ENCODE results near the gene PDGFRA.

Gene PDGFRA

GRCh38 chr4:54290980-54291379 lies 61.9 kb downstream of the PDGFRA start:
- Histone ChIP-seq H3K4me1 (ENCODE audit: control insufficient read depth, insufficient read depth, low read length) (no peaks in the 10 kb centered on the region), H3K4me3 (ENCODE audit: low read depth, low read length) (no peak overlapping the region), H3K36me3 (ENCODE audit: control insufficient read depth in 2 of 2, insufficient read depth in 1 of 2, low read length in 2 of 2) (no peaks in the 10 kb centered on the region), H3K9me3 (ENCODE audit: control insufficient read depth, insufficient read depth, low read depth, low read length) (no peaks in the 10 kb centered on the region), H3K27ac (ENCODE audit: extremely low read depth, low read depth, low read length) (no peak overlapping the region)
- ChIA-PET CTCF (no interaction called here), POLR2A (no interaction called here)
- no peak for TF ChIP-seq ZNF169 (tag by site-specific recombination; IDR thresholded peaks at IDR 0.05)
- no peak for TF ChIP-seq ZNF112 (tag by site-specific recombination; IDR thresholded peaks at IDR 0.05)
- TF ChIP-seq ZNF174 (tag by site-specific recombination; IDR thresholded peaks at IDR 0.05): no peak
- TF ChIP-seq, protein P1, sequence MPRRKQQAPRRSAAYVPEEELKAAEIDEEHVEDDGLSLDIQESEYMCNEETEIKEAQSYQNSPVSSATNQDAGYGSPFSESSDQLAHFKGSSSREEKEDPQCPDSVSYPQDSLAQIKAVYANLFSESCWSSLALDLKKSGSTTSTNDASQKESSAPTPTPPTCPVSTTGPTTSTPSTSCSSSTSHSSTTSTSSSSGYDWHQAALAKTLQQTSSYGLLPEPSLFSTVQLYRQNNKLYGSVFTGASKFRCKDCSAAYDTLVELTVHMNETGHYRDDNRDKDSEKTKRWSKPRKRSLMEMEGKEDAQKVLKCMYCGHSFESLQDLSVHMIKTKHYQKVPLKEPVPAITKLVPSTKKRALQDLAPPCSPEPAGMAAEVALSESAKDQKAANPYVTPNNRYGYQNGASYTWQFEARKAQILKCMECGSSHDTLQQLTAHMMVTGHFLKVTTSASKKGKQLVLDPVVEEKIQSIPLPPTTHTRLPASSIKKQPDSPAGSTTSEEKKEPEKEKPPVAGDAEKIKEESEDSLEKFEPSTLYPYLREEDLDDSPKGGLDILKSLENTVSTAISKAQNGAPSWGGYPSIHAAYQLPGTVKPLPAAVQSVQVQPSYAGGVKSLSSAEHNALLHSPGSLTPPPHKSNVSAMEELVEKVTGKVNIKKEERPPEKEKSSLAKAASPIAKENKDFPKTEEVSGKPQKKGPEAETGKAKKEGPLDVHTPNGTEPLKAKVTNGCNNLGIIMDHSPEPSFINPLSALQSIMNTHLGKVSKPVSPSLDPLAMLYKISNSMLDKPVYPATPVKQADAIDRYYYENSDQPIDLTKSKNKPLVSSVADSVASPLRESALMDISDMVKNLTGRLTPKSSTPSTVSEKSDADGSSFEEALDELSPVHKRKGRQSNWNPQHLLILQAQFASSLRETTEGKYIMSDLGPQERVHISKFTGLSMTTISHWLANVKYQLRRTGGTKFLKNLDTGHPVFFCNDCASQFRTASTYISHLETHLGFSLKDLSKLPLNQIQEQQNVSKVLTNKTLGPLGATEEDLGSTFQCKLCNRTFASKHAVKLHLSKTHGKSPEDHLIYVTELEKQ (tag by site-specific recombination; IDR thresholded peaks at IDR 0.05; ENCODE audit: borderline replicate concordance): no peak
- no peak for TF ChIP-seq ZNF555 (tag by site-specific recombination; conservative IDR thresholded peaks at IDR 0.05)
- TF ChIP-seq ZNF202 (tag by site-specific recombination; IDR thresholded peaks at IDR 0.05; ENCODE audit: borderline replicate concordance): no peak
- TF ChIP-seq ZNF335 (tag by site-specific recombination; conservative IDR thresholded peaks at IDR 0.05): no peak
- no peak for TF ChIP-seq ZNF558 (tag by site-specific recombination; IDR thresholded peaks at IDR 0.05)
- TF ChIP-seq ZNF280D (tag by site-specific recombination; IDR thresholded peaks at IDR 0.05): no peak
- no peak for TF ChIP-seq PATZ1 (tag by site-specific recombination; IDR thresholded peaks at IDR 0.05)
- no peak for TF ChIP-seq ZNF529 (tag by site-specific recombination; IDR thresholded peaks at IDR 0.05; ENCODE audit: insufficient replicate concordance)
- no peak for TF ChIP-seq ZNF146 (tag by site-specific recombination; IDR thresholded peaks at IDR 0.05)
- TF ChIP-seq ZFP37 (tag by site-specific recombination; IDR thresholded peaks at IDR 0.05): no peak
- TF ChIP-seq ZNF513 (tag by site-specific recombination; IDR thresholded peaks at IDR 0.05): no peak
- no peak for TF ChIP-seq HOXA7 (CRISPR knock-in tag; IDR thresholded peaks at IDR 0.05; ENCODE audit: borderline replicate concordance)
- no peak for TF ChIP-seq ZBTB20 (tag by site-specific recombination; IDR thresholded peaks at IDR 0.05)
- TF ChIP-seq ZBTB8A (tag by site-specific recombination; IDR thresholded peaks at IDR 0.05): no peak
- TF ChIP-seq ZSCAN23 (tag by site-specific recombination; IDR thresholded peaks at IDR 0.05): no peak
- TF ChIP-seq ZNF623 (tag by site-specific recombination; IDR thresholded peaks at IDR 0.05): no peak

Data from HEK293 (cell line).